ENCODE results near the gene GINS2.

GINS2 gene

GRCh38 chr16:85627089-85627488 is 61.7 kb downstream of the GINS2 start:
- Histone ChIP-seq H3K79me2 (ENCODE audit: insufficient read depth, low read length) (peaks cover 81% of the 10 kb centered on the region), H3K4me3 (ENCODE audit: low read depth, low read length, poor library complexity, severe bottlenecking) (no peak overlapping the region), H2AFZ (ENCODE audit: low read length) (no peak overlapping the region), H3K4me1 (ENCODE audit: insufficient read depth, low read length, severe bottlenecking) (peaks cover 8% of the 10 kb centered on the region), H3K27me3 (ENCODE audit: insufficient read depth, low read length) (no peaks in the 10 kb centered on the region), H3F3A (ENCODE audit: insufficient read depth, low read length) (no peaks in the 10 kb centered on the region), H4K20me1 (ENCODE audit: insufficient read depth, low read length) (no peaks in the 10 kb centered on the region), H3K27ac (ENCODE audit: low read depth, low read length, poor library complexity, severe bottlenecking) (no peak overlapping the region), H3K9ac (ENCODE audit: low read length) (no peak overlapping the region), H3K36me3 (ENCODE audit: insufficient read depth, low read length) (peaks cover 28% of the 10 kb centered on the region), H3K9me3 (ENCODE audit: low read length) (no peaks in the 10 kb centered on the region; the same call in 1 of the 2 replicates), H3K9me2 (ENCODE audit: low read depth, low read length) (no peaks in the 10 kb centered on the region), H3K4me2 (ENCODE audit: low read length) (no peak overlapping the region)
- TF ChIP-seq CTCF (IDR thresholded peaks at IDR 0.05; ENCODE audit: low read length) (no peak), EZH2 (IDR thresholded peaks at IDR 0.05; ENCODE audit: borderline replicate concordance, low read length) (no peak)

All from OCI-LY1 (cell line).